ENCODE data around the gene GALNT15. TPM values are rescaled to one million over a fixed set of nuclear protein-coding genes. Genes with fewer than 3 reads are reported as not detected.

The GALNT15 gene
- total and polyA plus RNA-seq, 4 donors = under 0.01 to 2.8 (median 1.3) TPM

GRCh38 chr3:16142350-16143025 is 32.0 kb upstream of the GALNT15 start (continued):
- TF ChIP-seq REST (IDR thresholded peaks at IDR 0.05) (no peak), CTCF (IDR thresholded peaks at IDR 0.05; ENCODE audit: low read depth, low read length, missing input control) (no peak), NR2F2 (IDR thresholded peaks at IDR 0.05) (no peak)

- H3K9ac ChIP-seq (ENCODE audit: low read depth in 1 of 2, low read length in 2 of 2) = no peak overlapping the region
- no peak for DNase-seq (ENCODE audit: low spot score)
- no peaks in the 10 kb centered on the region for H3K4me1 ChIP-seq (ENCODE audit: control insufficient read depth in 4 of 4, insufficient read depth in 4 of 4, low read length in 3 of 4)
- no peak overlapping the region for H3K4me3 ChIP-seq (ENCODE audit: low read depth in 1 of 3, low read length in 3 of 3)
- no peaks in the 10 kb centered on the region for H3K27me3 ChIP-seq (ENCODE audit: control insufficient read depth in 4 of 4, insufficient read depth in 4 of 4, low read length in 3 of 4)
- no peak overlapping the region for H3K27ac ChIP-seq (ENCODE audit: low read depth in 1 of 2, low read length in 2 of 2)
- WGBS = 35% methylated on average over 2 of the region's 2 CpGs
- H3K9me3 ChIP-seq (ENCODE audit: control insufficient read depth in 4 of 4, low read length in 3 of 4) = peaks cover 0 to 3% (median 0%) of the 10 kb centered on the region in 4 donors
- H3K36me3 ChIP-seq (ENCODE audit: control insufficient read depth in 4 of 4, insufficient read depth in 3 of 4, low read depth in 1 of 4, low read length in 3 of 4) = no peaks in the 10 kb centered on the region
- TF ChIP-seq FOXA1 (IDR thresholded peaks at IDR 0.05) (no peak), ZBTB33 (IDR thresholded peaks at IDR 0.05) (no peak), EGR1 (IDR thresholded peaks at IDR 0.05; ENCODE audit: low read depth in 2 of 2) (no peak), SP1 (IDR thresholded peaks at IDR 0.05) (no peak), RAD21 (IDR thresholded peaks at IDR 0.05) (no peak), NR2F2 (IDR thresholded peaks at IDR 0.05) (no peak), MAX (IDR thresholded peaks at IDR 0.05) (no peak), FOXA2 (IDR thresholded peaks at IDR 0.05) (no peak), YY1 (IDR thresholded peaks at IDR 0.05) (no peak), GABPA (IDR thresholded peaks at IDR 0.05 in 1 of 2, conservative IDR thresholded peaks at IDR 0.05 in 1 of 2) (no peak), REST (IDR thresholded peaks at IDR 0.05) (no peak), CTCF (IDR thresholded peaks at IDR 0.05; ENCODE audit: low read depth, low read length, missing input control) (no peak), TAF1 (conservative IDR thresholded peaks at IDR 0.05) (no peak)
Observed at GRCh38 chr3:16143861-16144447, 30.5 kb upstream of the GALNT15 start.

All from liver (tissue), 9 donors.